CD4-positive, alpha-beta T cell treated with Interleukin-17A for 4 hours (primary cell): Measurements from ENCODE around the gene EAPP.
"Not testable (repeated sequence)": the region's sequence is repeated elsewhere in the genome, so short reads cannot be mapped to it uniquely, and the experiment has no call there.

Experiments
- DNase-seq: peaks from one replicate; pipeline ENCODE4 v3.0.0-alpha.2; 2020; ENCODE audit warnings: mixed read lengths

The EAPP gene, protein sequence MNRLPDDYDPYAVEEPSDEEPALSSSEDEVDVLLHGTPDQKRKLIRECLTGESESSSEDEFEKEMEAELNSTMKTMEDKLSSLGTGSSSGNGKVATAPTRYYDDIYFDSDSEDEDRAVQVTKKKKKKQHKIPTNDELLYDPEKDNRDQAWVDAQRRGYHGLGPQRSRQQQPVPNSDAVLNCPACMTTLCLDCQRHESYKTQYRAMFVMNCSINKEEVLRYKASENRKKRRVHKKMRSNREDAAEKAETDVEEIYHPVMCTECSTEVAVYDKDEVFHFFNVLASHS

GRCh38 chr14:34539407-34540180, at the start of gene EAPP:
Gene EAPP (minus strand): TSS chr14:34539701. CDS start chr14:34539628, 73 bp downstream.
- DNase-seq: peak; percentile 96

GRCh38 chr14:34583525-34583924, 44.0 kb upstream of the EAPP start:
- no peak for DNase-seq

- no peak for DNase-seq
Measured at GRCh38 chr14:34582117-34582680, 42.7 kb upstream of the EAPP start.

GRCh38 chr14:34580381-34580780, 40.9 kb upstream of the EAPP start:
- DNase-seq: no peak

- no peak for DNase-seq
Measured at GRCh38 chr14:34571771-34572170, 32.3 kb upstream of the EAPP start.

- DNase-seq: no peak
Measured at GRCh38 chr14:34569750-34570149, 30.2 kb upstream of the EAPP start.

- DNase-seq: no peak
Measured at GRCh38 chr14:34568803-34569202, 29.3 kb upstream of the EAPP start.

- no peak for DNase-seq
Measured at GRCh38 chr14:34562776-34563150, 23.3 kb upstream of the EAPP start.

DNA sequence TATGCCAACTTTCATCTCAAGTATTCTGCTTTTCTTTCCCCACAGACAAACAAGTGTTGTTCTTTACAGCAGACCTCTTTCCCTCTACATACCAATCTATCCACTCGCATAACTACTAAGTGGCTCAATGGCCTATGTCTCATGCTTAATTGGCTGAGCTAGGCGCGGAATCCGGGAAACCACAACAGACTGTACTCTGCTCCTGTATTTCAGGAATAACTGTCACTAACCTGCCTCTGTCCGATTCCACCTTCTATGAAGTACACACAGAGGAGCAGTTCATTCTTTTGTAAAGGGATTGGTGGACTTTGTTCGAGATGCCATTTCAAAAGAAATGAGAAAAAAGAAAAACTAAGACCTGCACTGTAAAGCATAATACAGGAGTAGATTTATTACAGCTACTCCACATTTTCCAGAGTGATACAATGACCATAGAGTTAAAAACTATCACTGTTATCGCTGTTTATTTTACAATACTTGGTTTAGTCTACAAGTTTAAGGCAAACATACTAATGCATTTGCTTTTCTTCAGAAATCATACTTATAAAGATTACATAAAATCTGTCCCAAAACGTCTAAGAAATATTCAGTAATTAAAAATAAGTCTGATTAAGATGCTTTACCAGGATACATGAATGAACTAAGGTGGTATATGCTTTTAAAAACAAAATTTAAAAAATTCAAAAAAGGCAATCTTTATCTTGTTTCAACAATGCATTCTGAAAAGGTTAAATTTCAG, 22.7 kb upstream of the EAPP start:
- DNase-seq: not testable (repeated sequence)

- DNase-seq: not testable (repeated sequence)
Measured at GRCh38 chr14:34556498-34556829, 17.0 kb upstream of the EAPP start.

GRCh38 chr14:34555583-34556497, 16.3 kb upstream of the EAPP start:
- not testable (repeated sequence) for DNase-seq

- DNase-seq: peak; percentile 7
Measured at GRCh38 chr14:34554540-34555250, 15.2 kb upstream of the EAPP start.

DNA sequence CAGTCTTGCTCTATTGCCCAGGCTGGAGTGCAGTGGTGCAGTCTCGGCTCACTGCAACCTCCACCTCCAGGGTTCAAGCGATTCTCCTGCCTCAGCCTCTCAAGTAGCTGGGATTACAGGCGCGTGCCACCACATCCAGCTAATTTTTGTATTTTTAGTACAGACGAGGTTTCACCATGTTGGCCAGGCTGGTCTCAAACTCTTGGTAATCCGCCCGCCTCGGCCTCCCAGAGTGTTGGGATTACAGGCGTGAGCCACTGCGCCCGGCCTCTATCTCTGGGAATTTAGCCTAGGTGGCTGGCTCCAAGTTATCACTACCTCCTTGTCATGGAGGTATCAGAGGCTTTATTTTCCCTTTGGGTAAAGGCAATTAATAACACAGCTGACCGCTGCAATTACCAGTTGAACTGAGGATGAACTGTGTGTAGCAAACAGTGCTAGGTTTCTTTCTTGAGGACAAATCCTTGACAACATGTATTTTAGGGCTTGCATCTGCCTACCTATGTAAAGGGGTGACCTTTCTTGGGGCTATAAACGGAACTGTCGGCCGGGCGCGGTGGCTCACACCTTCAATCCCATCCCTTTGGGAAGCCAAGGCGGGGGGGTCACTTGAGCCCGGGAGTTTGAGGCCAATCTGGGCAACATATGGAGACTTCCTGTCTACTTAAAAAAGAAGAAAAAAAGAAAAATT, 9.9 kb upstream of the EAPP start:
- not testable (repeated sequence) for DNase-seq

GRCh38 chr14:34548472-34548981, 9.0 kb upstream of the EAPP start:
- DNase-seq: peak; percentile 14

DNA sequence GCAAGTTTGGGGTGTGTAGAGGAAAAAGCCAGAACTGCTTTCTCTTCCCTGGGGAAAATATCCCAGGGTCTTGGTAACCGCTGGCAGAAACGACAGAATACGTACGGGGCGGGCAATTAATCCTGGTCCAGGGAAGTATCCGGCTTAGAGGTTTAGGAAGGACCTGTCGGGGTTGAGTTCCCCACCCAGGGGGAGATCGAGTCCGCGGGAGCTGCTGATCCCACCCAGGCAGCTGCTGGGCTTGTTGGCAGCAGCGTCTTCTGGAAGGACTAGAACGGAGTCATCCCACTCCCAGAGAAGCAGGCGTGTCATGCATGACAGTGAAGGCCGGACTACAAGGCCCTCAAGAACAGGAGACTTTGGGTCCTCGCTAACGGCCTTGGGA, 7.6 kb upstream of the EAPP start:
- not testable (repeated sequence) for DNase-seq

- not testable (repeated sequence) for DNase-seq
Measured at GRCh38 chr14:34546272-34547135, 7.0 kb upstream of the EAPP start.

DNA sequence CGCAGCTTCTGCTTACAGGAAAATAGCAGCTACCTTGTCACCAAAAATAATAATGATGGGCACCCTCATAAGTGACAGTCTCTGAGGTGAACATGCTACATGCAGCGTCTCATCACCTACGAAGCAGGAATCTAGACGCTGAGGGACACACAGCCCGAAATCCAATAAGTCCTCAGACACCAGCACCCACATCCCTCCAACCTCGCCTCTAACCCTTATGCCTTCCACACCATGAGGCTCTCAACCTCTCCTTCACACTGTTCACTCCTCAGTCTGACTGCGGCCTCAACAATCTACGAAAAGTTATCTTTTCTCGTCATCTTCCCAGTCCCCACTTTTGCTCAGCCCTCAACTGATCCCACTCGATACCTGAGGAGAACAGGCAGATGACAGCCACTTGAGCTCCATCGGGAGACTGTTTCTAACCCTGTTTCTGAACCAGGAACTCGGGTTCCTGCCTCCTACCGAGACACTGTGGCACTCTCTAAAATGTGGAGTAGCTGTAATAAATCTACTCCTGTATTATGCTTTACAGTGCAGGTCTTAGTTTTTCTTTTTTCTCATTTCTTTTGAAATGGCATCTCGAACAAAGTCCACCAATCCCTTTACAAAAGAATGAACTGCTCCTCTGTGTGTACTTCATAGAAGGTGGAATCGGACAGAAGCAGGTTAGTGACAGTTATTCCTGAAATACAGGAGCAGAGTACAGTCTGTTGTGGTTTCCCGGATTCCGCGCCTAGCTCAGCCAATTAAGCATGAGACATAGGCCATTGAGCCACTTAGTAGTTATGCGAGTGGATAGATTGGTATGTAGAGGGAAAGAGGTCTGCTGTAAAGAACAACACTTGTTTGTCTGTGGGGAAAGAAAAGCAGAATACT, 919 bp upstream of the EAPP start:
- DNase-seq: not testable (repeated sequence)

DNA sequence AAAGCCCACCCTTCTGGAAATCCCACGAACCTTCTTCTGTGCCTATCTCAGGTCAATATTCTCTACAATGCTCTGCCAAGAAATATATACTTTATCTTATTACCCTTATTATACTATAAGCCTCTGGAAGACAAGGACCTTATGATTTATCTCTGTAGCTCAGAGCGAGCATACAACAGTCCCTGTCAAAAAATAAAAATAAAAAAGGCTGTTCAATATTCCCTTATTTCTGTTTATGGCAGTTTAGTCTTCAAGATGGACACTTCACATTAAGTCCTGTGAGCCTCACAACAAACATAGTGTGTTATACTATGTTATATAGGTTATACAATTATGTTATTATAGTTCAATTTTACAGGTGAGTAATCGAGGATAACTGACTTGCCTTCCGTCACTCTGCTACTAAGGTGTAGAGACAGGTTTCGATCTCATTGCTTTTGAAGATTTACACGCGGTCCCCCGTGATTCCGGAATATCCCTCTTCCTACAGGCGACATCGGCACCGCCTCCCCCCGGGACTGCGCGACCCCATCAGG, 562 bp downstream of the EAPP start:
- no peak for DNase-seq
